ENCODE results near the gene CCR8. TPM values are rescaled to one million over a fixed set of nuclear protein-coding genes. Genes with fewer than 3 reads are reported as not detected.
A peak's percentile ranks its signal among the peaks of the same experiment; 100 is the strongest.
"Not testable (repeated sequence)": the region's sequence is repeated elsewhere in the genome, so short reads cannot be mapped to it uniquely, and the experiment has no call there.

CCR8 gene
- total RNA-seq, 1 donor from 2014 or later, result not detected

DNA sequence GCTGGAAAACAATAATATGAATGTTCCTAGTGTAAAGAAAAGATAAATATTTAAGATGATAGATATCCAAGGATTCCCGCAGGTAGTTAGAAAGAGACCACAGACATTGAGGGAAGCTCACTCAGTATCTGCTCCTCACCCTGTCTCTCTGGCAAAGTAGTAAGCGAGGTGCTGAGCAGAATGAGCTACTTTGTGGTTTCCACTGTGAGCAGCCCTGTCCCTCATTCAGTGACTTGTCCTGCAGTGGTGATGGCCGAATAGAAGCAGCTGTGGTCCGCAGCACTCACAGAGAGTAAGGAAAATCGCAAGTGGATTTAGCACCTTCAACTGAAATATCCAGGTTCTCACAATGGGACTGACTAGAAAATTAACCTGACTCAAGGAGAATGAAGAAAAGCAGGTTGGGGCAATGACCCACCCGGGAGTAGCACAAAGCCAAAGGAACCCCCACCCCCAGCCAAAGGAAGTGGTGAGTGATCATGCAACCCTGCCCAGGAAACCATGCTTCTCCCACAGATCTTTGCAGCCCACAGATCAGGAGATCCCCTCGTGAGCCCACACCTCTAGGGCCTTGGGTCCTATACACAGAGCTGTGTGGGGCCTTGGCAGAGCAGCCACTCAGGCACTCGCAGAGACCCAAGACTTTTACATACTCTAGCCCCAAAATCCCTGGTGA lies 31.9 kb downstream of the CCR8 start:
- no peak overlapping the region for H3K4me3 ChIP-seq (ENCODE audit: low read depth, low read length)
- no peak for DNase-seq (ENCODE audit: low read depth)
- TF ChIP-seq, protein P1, sequence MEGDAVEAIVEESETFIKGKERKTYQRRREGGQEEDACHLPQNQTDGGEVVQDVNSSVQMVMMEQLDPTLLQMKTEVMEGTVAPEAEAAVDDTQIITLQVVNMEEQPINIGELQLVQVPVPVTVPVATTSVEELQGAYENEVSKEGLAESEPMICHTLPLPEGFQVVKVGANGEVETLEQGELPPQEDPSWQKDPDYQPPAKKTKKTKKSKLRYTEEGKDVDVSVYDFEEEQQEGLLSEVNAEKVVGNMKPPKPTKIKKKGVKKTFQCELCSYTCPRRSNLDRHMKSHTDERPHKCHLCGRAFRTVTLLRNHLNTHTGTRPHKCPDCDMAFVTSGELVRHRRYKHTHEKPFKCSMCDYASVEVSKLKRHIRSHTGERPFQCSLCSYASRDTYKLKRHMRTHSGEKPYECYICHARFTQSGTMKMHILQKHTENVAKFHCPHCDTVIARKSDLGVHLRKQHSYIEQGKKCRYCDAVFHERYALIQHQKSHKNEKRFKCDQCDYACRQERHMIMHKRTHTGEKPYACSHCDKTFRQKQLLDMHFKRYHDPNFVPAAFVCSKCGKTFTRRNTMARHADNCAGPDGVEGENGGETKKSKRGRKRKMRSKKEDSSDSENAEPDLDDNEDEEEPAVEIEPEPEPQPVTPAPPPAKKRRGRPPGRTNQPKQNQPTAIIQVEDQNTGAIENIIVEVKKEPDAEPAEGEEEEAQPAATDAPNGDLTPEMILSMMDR (conservative IDR thresholded peaks at IDR 0.05; ENCODE audit: low read depth, low read length), result no peak

DNA sequence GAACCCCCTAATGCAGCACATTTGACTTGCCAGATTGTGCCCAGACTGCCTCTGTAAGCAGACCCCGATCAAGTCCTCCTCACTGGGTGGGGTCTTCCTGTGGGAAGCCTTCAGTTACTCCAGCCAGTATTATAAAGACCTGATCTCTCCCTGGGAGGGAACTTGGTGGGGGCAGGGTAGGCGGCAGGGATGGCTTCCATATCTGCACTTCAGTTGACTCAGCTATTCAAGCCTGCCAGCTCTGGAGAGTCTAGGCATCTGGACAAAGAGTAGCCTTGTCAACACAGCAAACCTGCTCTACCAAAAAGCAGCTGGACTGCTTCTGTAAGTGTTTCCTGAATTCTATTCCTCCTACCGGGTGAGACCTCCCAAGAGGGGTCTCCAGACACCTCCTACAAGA lies 32.7 kb downstream of the CCR8 start:
- no peak for DNase-seq (ENCODE audit: low read depth)
- no peak overlapping the region for H3K4me3 ChIP-seq (ENCODE audit: low read depth, low read length)
- TF ChIP-seq, protein P1 (conservative IDR thresholded peaks at IDR 0.05; ENCODE audit: low read depth, low read length), result no peak

DNA sequence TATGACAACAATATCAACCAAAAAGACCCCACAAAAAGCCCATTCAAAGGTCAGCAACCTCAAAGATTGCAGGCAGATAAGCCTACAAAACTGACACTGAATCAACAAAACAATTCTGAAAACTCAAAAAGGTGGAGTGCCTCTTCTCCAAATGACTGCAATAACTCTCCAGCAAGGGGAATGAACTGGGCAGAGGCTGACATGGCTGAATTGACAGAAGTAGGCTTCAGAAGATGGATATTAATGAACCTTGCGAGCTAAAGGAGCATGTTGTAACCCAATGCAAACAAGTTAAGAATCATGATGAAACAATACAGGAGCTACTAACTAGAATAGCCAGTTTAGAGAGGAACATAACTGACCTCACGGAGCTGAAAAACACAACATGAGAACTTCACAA lies 33.3 kb downstream of the CCR8 start:
- no peak for DNase-seq (ENCODE audit: low read depth)
- no peak overlapping the region for H3K4me3 ChIP-seq (ENCODE audit: low read depth, low read length)
- TF ChIP-seq, protein P1 (conservative IDR thresholded peaks at IDR 0.05; ENCODE audit: low read depth, low read length), result no peak

DNA sequence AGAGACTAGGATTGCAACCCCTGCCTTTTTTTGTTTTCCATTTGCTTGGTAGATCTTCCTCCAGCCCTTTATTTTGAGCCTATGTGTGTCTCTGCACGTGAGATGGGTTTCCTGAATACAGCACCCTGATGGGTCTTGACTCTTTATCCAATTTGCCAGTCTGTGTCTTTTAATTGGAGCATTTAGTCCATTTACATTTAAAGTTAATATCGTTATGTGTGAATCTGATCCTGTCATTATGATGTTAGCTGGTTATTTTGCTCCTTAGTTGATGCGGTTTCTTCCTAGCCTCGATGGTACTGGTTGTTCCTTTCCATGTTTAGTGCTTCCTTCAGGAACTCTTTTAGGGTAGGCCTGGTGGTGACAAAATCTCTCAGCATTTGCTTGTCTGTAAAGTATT lies 40.9 kb downstream of the CCR8 start:
- DNase-seq (ENCODE audit: low read depth); H3K4me3 ChIP-seq (ENCODE audit: low read depth, low read length): not testable (repeated sequence)

DNA sequence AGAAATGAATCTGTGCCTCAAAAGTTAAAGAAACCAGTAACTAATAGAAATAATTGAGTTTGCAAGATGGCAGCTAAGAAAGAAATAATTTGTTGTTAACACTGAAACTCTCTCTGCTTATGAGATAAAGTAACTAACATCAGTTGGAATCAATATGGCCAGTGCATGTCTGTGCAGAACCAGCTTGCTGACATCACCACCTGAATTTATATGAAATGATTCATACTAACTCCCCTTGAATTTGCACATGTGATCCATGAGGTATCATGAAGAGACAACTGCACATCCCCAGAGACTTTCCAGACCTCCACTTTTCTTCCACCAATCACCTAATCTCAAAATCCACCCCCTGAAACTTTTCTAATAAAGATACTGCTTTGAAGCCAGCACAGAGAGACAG lies 43.3 kb downstream of the CCR8 start:
- H3K4me3 ChIP-seq (ENCODE audit: low read depth, low read length), result no peak overlapping the region
- no peak for DNase-seq (ENCODE audit: low read depth)
- TF ChIP-seq, protein P1 (conservative IDR thresholded peaks at IDR 0.05; ENCODE audit: low read depth, low read length), result no peak

DNA sequence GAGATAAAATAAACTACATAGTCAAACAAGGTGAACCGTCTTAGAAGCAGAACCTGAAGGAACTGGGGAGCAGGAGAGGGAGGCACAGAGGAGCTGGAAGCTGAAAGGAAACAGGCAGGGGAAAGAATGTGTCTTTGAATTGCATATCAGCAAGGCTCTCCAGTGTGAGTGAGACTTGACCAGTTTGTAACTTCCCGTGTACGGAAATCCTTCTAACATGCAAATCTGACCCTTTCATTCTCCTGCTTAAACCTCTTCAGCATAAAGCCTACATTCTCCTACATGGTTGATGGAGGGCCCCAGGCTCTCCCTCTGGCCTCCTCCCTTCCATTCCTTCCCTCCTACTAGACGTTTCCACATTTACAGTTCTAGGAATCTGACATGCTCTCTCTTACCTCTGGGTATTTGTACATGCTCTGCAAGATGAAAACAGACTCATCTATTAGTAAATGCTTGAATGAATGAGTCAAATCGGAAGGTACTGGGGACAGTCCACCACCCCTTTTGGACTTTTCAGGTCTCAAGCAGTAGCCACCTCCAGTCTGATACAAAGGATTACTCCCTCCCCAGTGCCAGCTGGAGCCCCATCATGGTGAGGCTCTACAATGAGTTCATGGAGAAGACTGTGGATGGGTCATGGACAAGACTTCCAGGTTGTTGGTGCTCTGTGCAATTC lies 47.6 kb downstream of the CCR8 start:
- H3K4me3 ChIP-seq (ENCODE audit: low read depth, low read length), result no peak overlapping the region
- DNase-seq (ENCODE audit: low read depth), result no peak
- TF ChIP-seq, protein P1 (conservative IDR thresholded peaks at IDR 0.05; ENCODE audit: low read depth, low read length), result no peak

DNA sequence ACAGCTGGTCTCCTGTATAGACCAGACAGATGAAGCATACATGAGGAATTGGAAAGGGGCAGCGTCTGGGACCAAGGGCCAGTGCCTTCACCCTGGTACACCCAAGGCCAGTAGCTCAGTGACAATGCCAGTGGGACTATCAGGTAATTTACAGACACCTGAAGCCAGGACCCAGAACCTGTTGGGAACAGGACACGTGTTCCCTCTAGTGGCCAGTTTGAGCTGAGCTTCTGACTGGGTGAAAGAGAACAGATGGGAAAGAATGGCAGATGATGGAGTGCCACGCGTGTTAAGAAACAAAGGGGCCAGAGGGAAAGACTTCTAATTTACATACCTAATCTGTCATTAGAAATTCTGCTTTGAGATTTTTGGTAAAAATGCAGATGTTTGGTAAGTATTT lies 48.6 kb downstream of the CCR8 start:
- TF ChIP-seq, protein P1 (conservative IDR thresholded peaks at IDR 0.05; ENCODE audit: low read depth, low read length), result peak; percentile 86
- H3K4me3 ChIP-seq (ENCODE audit: low read depth, low read length), result no peak overlapping the region
- DNase-seq (ENCODE audit: low read depth), result no peak

Data from epithelial cell of proximal tubule (primary cell).